WI38 (cell line): ENCODE measurements around the gene RHOH.

ENCODE experiments used
- H3K4me3 ChIP-seq: 2 replicates; pipeline ENCODE4 v1.5.1; 2011; ENCODE audit warnings: low read depth, mild to moderate bottlenecking, control low read depth, low read length
- TF ChIP-seq, protein P1 (sequence below): IDR thresholded peaks from 2 replicates; pipeline ENCODE4 v1.5.1; 2012; ENCODE audit warnings: low read depth, mild to moderate bottlenecking, control low read depth, low read length

The RHOH gene

GRCh38 chr4:40206426-40206825, 9.6 kb downstream of the RHOH start:
- no peak overlapping the region for H3K4me3 ChIP-seq
- TF ChIP-seq, protein P1, sequence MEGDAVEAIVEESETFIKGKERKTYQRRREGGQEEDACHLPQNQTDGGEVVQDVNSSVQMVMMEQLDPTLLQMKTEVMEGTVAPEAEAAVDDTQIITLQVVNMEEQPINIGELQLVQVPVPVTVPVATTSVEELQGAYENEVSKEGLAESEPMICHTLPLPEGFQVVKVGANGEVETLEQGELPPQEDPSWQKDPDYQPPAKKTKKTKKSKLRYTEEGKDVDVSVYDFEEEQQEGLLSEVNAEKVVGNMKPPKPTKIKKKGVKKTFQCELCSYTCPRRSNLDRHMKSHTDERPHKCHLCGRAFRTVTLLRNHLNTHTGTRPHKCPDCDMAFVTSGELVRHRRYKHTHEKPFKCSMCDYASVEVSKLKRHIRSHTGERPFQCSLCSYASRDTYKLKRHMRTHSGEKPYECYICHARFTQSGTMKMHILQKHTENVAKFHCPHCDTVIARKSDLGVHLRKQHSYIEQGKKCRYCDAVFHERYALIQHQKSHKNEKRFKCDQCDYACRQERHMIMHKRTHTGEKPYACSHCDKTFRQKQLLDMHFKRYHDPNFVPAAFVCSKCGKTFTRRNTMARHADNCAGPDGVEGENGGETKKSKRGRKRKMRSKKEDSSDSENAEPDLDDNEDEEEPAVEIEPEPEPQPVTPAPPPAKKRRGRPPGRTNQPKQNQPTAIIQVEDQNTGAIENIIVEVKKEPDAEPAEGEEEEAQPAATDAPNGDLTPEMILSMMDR = no peak

DNA sequence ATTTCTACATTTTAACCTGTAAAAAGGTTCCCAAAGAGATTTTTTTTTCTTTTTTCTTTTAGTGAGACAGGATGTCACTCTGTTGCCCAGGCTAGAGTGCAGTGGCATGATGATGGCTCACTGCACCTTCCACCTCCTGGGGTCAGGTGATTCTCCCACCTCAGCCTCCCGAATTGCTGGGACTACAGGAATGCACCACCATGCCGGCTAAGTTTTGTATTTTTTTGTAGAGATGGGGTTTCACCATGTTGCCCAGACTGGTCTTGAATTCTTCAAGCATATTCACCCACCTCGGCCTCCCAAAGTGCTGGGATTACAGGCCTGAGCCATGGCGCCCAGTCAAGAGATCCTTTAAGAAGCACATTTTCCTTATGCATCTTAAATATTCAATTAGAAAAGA, 12.6 kb downstream of the RHOH start:
- H3K4me3 ChIP-seq = no peak overlapping the region
- TF ChIP-seq, protein P1 = no peak

GRCh38 chr4:40210776-40211175, 13.9 kb downstream of the RHOH start:
- no peak overlapping the region for H3K4me3 ChIP-seq
- TF ChIP-seq, protein P1 = no peak

DNA sequence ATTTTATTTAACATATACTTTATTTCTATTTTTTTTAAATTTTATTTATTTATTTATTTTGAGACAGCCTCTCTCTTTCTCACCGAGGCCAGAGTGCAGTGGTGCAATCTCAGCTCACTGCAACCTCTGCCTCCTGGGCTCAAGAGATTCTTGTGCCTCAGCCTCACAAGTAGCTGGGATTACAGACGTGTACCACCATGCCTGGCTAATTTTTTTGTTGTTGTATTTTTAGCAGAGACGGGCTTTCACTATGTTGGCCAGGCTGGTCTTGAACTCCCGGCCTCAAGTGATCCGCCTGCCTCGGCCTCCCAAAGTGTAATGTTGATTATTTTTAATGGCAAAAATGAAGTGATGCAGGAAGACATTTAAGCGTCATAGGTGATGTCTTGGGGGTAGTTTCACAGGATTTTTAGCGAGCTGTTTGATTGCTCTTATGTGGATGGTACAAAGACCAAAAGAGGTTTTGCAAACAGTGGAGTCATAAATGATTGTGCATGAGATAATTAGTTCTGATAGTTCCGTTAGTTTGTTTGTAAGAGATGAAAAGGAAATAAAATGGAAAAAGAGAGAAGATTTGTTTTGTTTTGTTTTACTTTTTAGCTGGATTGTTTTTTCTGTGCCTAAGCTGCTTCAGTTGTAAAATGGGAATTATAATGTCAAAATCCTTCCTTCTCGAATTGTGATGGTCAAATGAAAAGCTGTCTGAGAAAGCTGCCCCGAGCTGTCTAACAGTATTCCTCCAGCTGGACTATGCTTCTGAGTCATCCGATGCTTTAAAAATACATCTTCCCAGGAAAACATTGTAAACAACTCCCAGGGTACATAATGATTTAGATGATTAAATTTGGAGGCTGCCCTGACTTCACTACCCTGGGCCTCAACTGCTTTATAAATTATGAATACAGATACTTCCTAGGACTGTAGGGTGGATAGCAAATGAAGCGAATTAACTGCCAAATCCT, 14.7 kb downstream of the RHOH start:
- TF ChIP-seq, protein P1 = no peak
- no peak overlapping the region for H3K4me3 ChIP-seq

- TF ChIP-seq, protein P1 = no peak
- no peak overlapping the region for H3K4me3 ChIP-seq
Measured at GRCh38 chr4:40212674-40213527, 16.1 kb downstream of the RHOH start.

- TF ChIP-seq, protein P1 = no peak
Measured at GRCh38 chr4:40214038-40214437, 17.2 kb downstream of the RHOH start.

More at GRCh38 chr4:40214038-40214437, 17.2 kb downstream of the RHOH start:
- no peak overlapping the region for H3K4me3 ChIP-seq
